ENCODE results near the gene RALGPS1. TPM values are rescaled to one million over a fixed set of nuclear protein-coding genes. Genes with fewer than 3 reads are reported as not detected.

Gene RALGPS1
- total and polyA plus RNA-seq, 2 donors (not counting 1 experiment from before 2014, with no cell fraction given), result 19.7 to 39.9 TPM

GRCh38 chr9:126869368-126869767, 45.2 kb upstream of the RALGPS1 start:
- TF ChIP-seq EZH2 (IDR thresholded peaks at IDR 0.05; ENCODE audit: borderline replicate concordance, insufficient read depth, low read depth, low read length, poor library complexity, severe bottlenecking), result no peak
- TF ChIP-seq CTCF (IDR thresholded peaks at IDR 0.05), result no peak
- Mint-ChIP-seq H3K27ac (no peak overlapping the region), H3K4me3 (no peak overlapping the region), H3K9me3 (ENCODE audit: insufficient read depth) (no peaks in the 10 kb centered on the region), H3K4me1 (peaks cover 33% of the 10 kb centered on the region), H3K27me3 (no peaks in the 10 kb centered on the region)
- ATAC-seq (ENCODE audit: low read depth) (no peak), DNase-seq (no peak)
- Histone ChIP-seq H3K9ac (ENCODE audit: low read length) (no peak overlapping the region), H3K27me3 (replicated peaks in 1 of 4; ENCODE audit: control extremely low read depth in 1 of 4, control insufficient read depth in 3 of 4, insufficient read depth in 4 of 4, low read length in 3 of 4) (no peaks in the 10 kb centered on the region), H3K27ac (ENCODE audit: low read length in 2 of 2) (no peak overlapping the region), H3K36me3 (replicated peaks in 1 of 2; ENCODE audit: control extremely low read depth in 1 of 2, control insufficient read depth in 1 of 2, extremely low read depth in 1 of 2, insufficient read depth in 2 of 2, low read length in 1 of 2) (peaks cover 6 to 10% of the 10 kb centered on the region in 2 experiments), H3K79me2 (ENCODE audit: control insufficient read depth, insufficient read depth, low read length) (peaks cover 92% of the 10 kb centered on the region), H4K20me1 (ENCODE audit: control insufficient read depth, insufficient read depth, low read length, poor library complexity, severe bottlenecking) (peaks cover 45% of the 10 kb centered on the region), H3K4me3 (ENCODE audit: control extremely low read depth in 1 of 5, extremely low read depth in 1 of 5, insufficient read depth in 1 of 5, low read depth in 2 of 5, low read length in 4 of 5) (no peak overlapping the region), H2AFZ (ENCODE audit: insufficient read depth, low read depth, low read length, poor library complexity, severe bottlenecking) (no peak overlapping the region), H3K4me1 (ENCODE audit: control insufficient read depth in 2 of 2, insufficient read depth in 2 of 2, low read length in 2 of 2) (no peaks in the 10 kb centered on the region), H3K4me2 (replicated peaks; ENCODE audit: low read depth, low read length, poor library complexity, severe bottlenecking) (no peak overlapping the region), H3K9me3 (ENCODE audit: control extremely low read depth in 1 of 3, control insufficient read depth in 2 of 3, insufficient read depth in 1 of 3, low read length in 2 of 3) (no peaks in the 10 kb centered on the region)
- CTCF ChIA-PET, result interaction anchor here (0.6 kb wide), 1 partner anchor 27 kb away, joined by 3 read pairs; no protein-coding TSS in a partner anchor
- POLR2A ChIA-PET, result no interaction called here
- intact Hi-C loops (cut with micrococcal nuclease), result no loop called here
- WGBS (ENCODE audit: insufficient coverage), result 97% methylated on average over 4 of the region's 7 CpGs

- peaks cover 49% of the 10 kb centered on the region for H4K20me1 ChIP-seq (ENCODE audit: control insufficient read depth, insufficient read depth, low read length, poor library complexity, severe bottlenecking)
- no peak overlapping the region for H3K9ac ChIP-seq (ENCODE audit: low read length)
- no peaks in the 10 kb centered on the region for H3K27me3 ChIP-seq (replicated peaks in 1 of 4; ENCODE audit: control extremely low read depth in 1 of 4, control insufficient read depth in 3 of 4, insufficient read depth in 4 of 4, low read length in 3 of 4)
- ChIA-PET CTCF (interaction anchor here (1.1 kb wide), 1 partner anchor 9 kb away, joined by 3 read pairs; no protein-coding TSS in a partner anchor), POLR2A (no interaction called here)
- peaks cover 77% of the 10 kb centered on the region for H3K79me2 ChIP-seq (ENCODE audit: control insufficient read depth, insufficient read depth, low read length)
- Mint-ChIP-seq H3K9me3 (ENCODE audit: insufficient read depth) (no peaks in the 10 kb centered on the region), H3K27me3 (no peaks in the 10 kb centered on the region), H3K4me3 (no peak overlapping the region), H3K27ac (peak overlapping the region; percentile 39), H3K4me1 (peaks cover 39% of the 10 kb centered on the region)
- H3K9me3 ChIP-seq (ENCODE audit: control extremely low read depth in 1 of 3, control insufficient read depth in 2 of 3, insufficient read depth in 1 of 3, low read length in 2 of 3), result no peaks in the 10 kb centered on the region
- TF ChIP-seq CTCF (IDR thresholded peaks at IDR 0.05) (no peak), EZH2 (IDR thresholded peaks at IDR 0.05; ENCODE audit: borderline replicate concordance, insufficient read depth, low read depth, low read length, poor library complexity, severe bottlenecking) (no peak)
- no peak overlapping the region for H2AFZ ChIP-seq (ENCODE audit: insufficient read depth, low read depth, low read length, poor library complexity, severe bottlenecking)
- 67% methylated on average over 2 of the region's 4 CpGs for WGBS (ENCODE audit: insufficient coverage)
- H3K27ac ChIP-seq (ENCODE audit: low read length in 2 of 2), result no peak overlapping the region
- intact Hi-C loops (cut with micrococcal nuclease), result no loop called here
- no peak for ATAC-seq (ENCODE audit: low read depth)
- no peak overlapping the region for H3K4me2 ChIP-seq (replicated peaks; ENCODE audit: low read depth, low read length, poor library complexity, severe bottlenecking)
- H3K4me1 ChIP-seq (ENCODE audit: control insufficient read depth in 2 of 2, insufficient read depth in 2 of 2, low read length in 2 of 2), result no peaks in the 10 kb centered on the region
- no peak overlapping the region for H3K4me3 ChIP-seq (ENCODE audit: control extremely low read depth in 1 of 5, extremely low read depth in 1 of 5, insufficient read depth in 1 of 5, low read depth in 2 of 5, low read length in 4 of 5)
- H3K36me3 ChIP-seq (replicated peaks in 1 of 2; ENCODE audit: control extremely low read depth in 1 of 2, control insufficient read depth in 1 of 2, extremely low read depth in 1 of 2, insufficient read depth in 2 of 2, low read length in 1 of 2), result peaks cover 3 to 10% of the 10 kb centered on the region in 2 experiments
- no peak for DNase-seq
Measured at GRCh38 chr9:126872516-126872915, 42.1 kb upstream of the RALGPS1 start.

Measured in B cell (primary cell).